GM12892 (cell line): ENCODE data around the gene XKR7.

Experiments
- POLR2A ChIP-seq: IDR thresholded peaks from 2 replicates; pipeline ENCODE4 v1.6.1; 2011; ENCODE audit warnings: low read depth, low read length, control low read depth
- POLR2AphosphoS5 ChIP-seq: IDR thresholded peaks from 2 replicates; pipeline ENCODE4 v1.6.1; 2011; ENCODE audit warnings: low read depth, low read length, control low read depth
- TAF1 ChIP-seq: IDR thresholded peaks from 2 replicates; pipeline ENCODE4 v1.6.1; 2011; ENCODE audit warnings: low read depth, mild to moderate bottlenecking, control low read depth, low read length, borderline replicate concordance

DNA sequence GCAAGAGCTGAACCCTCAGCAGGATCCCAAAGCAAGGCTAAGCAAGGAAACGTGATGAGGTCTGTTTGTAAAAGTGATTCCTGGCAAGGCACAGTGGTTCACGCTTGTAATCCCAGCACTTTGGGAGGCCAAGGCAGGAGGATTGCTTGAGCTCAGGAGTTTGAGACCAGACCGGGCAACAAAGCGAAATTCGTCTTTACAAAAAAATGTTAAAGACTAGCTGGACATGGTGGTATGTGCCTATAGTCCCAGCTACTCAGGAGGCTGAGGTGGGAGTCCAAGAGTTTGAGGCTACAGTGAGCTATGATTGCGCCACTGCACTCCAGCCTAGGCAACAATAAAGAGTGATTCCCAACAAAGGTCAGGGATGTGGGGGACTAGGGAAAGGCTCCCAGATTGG lies 4.1 kb upstream of the XKR7 start:
- TF ChIP-seq POLR2A: no peak
- no peak for TF ChIP-seq POLR2AphosphoS5
- TF ChIP-seq TAF1: no peak
